ENCODE measurements around the gene MEOX2.

The MEOX2 gene

DNA sequence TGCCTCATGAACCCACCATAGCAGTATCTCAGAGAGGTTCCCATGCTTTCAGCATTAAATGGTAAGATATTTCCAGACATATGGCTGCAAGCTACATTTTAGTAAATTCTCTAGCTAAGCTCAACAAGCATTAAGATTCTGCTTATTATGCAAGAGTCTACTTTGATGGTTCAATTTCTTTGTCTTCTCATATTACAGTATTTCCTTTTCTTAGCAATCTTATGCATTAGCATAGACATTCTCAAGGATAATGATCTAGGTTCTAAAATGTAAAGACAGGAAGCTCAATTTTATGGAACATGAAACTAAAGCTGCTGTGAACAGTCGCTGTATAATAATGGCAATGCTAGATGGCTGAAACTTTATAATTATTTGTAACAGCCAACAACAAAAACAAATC is 39.2 kb downstream of the MEOX2 start:
- ATAC-seq, result no peak
- TF ChIP-seq ISL1 (CRISPR knock-in tag; IDR thresholded peaks at IDR 0.05) (no peak), ZNF565 (CRISPR knock-in tag; conservative IDR thresholded peaks at IDR 0.05; ENCODE audit: low read depth) (no peak), ESRRG (CRISPR knock-in tag; IDR thresholded peaks at IDR 0.05) (no peak), ZC3H10 (CRISPR knock-in tag; IDR thresholded peaks at IDR 0.05) (no peak), ZNF8 (CRISPR knock-in tag; IDR thresholded peaks at IDR 0.05) (no peak), ZFP3 (CRISPR knock-in tag; IDR thresholded peaks at IDR 0.05) (no peak), GLIS3 (CRISPR knock-in tag; IDR thresholded peaks at IDR 0.05) (no peak), TCF4 (CRISPR knock-in tag; IDR thresholded peaks at IDR 0.05; ENCODE audit: borderline replicate concordance) (no peak)
- TF ChIP-seq, protein P1, sequence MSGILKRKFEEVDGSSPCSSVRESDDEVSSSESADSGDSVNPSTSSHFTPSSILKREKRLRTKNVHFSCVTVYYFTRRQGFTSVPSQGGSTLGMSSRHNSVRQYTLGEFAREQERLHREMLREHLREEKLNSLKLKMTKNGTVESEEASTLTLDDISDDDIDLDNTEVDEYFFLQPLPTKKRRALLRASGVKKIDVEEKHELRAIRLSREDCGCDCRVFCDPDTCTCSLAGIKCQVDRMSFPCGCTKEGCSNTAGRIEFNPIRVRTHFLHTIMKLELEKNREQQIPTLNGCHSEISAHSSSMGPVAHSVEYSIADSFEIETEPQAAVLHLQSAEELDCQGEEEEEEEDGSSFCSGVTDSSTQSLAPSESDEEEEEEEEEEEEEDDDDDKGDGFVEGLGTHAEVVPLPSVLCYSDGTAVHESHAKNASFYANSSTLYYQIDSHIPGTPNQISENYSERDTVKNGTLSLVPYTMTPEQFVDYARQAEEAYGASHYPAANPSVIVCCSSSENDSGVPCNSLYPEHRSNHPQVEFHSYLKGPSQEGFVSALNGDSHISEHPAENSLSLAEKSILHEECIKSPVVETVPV (CRISPR knock-in tag; IDR thresholded peaks at IDR 0.05), result no peak
- TF ChIP-seq, protein P2, sequence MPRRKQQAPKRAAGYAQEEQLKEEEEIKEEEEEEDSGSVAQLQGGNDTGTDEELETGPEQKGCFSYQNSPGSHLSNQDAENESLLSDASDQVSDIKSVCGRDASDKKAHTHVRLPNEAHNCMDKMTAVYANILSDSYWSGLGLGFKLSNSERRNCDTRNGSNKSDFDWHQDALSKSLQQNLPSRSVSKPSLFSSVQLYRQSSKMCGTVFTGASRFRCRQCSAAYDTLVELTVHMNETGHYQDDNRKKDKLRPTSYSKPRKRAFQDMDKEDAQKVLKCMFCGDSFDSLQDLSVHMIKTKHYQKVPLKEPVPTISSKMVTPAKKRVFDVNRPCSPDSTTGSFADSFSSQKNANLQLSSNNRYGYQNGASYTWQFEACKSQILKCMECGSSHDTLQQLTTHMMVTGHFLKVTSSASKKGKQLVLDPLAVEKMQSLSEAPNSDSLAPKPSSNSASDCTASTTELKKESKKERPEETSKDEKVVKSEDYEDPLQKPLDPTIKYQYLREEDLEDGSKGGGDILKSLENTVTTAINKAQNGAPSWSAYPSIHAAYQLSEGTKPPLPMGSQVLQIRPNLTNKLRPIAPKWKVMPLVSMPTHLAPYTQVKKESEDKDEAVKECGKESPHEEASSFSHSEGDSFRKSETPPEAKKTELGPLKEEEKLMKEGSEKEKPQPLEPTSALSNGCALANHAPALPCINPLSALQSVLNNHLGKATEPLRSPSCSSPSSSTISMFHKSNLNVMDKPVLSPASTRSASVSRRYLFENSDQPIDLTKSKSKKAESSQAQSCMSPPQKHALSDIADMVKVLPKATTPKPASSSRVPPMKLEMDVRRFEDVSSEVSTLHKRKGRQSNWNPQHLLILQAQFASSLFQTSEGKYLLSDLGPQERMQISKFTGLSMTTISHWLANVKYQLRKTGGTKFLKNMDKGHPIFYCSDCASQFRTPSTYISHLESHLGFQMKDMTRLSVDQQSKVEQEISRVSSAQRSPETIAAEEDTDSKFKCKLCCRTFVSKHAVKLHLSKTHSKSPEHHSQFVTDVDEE (CRISPR knock-in tag; IDR thresholded peaks at IDR 0.05), result no peak

DNA sequence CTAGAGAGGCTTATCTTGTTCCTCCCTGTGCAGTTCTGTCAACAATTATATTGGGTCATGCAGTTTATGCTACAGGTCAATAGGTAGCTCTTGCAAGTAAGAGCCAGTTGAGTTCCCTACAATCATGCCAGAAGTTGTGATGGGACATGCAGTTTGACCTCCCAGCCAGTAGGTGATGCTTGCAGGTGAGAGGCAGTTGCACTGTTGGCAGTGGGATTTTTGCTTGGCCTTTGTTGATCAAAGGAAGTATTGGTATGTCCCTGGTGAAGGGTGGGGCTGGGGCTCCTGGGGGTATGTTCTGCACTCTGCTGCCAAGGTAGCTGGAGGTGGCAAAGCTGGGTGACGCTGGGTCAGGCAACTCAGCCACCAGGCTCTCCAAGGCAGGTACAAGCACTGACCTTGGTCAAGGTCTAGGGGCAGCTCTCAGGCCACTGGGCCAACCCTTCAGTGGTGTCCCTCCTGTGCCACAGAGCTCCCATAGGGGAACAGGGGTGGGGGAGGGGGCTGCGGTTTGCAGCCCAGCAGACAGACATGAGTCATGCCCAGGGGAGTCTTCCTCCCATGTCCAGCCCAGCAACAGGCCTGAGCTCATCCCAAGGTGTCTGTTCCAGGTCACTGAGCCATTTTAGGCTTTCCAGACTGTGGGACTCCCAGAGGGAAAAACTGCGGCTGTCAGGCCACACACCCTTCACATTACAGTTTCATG is 43.3 kb downstream of the MEOX2 start:
- no peak for TF ChIP-seq RARB (CRISPR knock-in tag; IDR thresholded peaks at IDR 0.05)
- no peak for TF ChIP-seq TCF4 (CRISPR knock-in tag; IDR thresholded peaks at IDR 0.05; ENCODE audit: borderline replicate concordance)
- no peak for TF ChIP-seq ZFP3 (CRISPR knock-in tag; IDR thresholded peaks at IDR 0.05)
- no peak for TF ChIP-seq PPARA (CRISPR knock-in tag; IDR thresholded peaks at IDR 0.05; ENCODE audit: borderline replicate concordance)
- TF ChIP-seq ZC3H10 (CRISPR knock-in tag; IDR thresholded peaks at IDR 0.05), result no peak
- TF ChIP-seq, protein P3, sequence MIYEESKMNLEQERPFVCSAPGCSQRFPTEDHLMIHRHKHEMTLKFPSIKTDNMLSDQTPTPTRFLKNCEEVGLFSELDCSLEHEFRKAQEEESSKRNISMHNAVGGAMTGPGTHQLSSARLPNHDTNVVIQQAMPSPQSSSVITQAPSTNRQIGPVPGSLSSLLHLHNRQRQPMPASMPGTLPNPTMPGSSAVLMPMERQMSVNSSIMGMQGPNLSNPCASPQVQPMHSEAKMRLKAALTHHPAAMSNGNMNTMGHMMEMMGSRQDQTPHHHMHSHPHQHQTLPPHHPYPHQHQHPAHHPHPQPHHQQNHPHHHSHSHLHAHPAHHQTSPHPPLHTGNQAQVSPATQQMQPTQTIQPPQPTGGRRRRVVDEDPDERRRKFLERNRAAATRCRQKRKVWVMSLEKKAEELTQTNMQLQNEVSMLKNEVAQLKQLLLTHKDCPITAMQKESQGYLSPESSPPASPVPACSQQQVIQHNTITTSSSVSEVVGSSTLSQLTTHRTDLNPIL (CRISPR knock-in tag; IDR thresholded peaks at IDR 0.05; ENCODE audit: low read depth), result no peak
- no peak for TF ChIP-seq ZNF70 (CRISPR knock-in tag; IDR thresholded peaks at IDR 0.05)
- no peak for TF ChIP-seq GLIS3 (CRISPR knock-in tag; IDR thresholded peaks at IDR 0.05)
- TF ChIP-seq, protein P2 (CRISPR knock-in tag; IDR thresholded peaks at IDR 0.05), result no peak
- TF ChIP-seq, protein P4, sequence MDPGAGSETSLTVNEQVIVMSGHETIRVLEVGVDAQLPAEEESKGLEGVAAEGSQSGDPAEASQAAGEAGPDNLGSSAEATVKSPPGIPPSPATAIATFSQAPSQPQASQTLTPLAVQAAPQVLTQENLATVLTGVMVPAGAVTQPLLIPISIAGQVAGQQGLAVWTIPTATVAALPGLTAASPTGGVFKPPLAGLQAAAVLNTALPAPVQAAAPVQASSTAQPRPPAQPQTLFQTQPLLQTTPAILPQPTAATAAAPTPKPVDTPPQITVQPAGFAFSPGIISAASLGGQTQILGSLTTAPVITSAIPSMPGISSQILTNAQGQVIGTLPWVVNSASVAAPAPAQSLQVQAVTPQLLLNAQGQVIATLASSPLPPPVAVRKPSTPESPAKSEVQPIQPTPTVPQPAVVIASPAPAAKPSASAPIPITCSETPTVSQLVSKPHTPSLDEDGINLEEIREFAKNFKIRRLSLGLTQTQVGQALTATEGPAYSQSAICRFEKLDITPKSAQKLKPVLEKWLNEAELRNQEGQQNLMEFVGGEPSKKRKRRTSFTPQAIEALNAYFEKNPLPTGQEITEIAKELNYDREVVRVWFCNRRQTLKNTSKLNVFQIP (CRISPR knock-in tag; IDR thresholded peaks at IDR 0.05; ENCODE audit: borderline replicate concordance, low read depth), result no peak
- TF ChIP-seq, protein P1 (CRISPR knock-in tag; IDR thresholded peaks at IDR 0.05), result no peak
- no peak for TF ChIP-seq TOX (CRISPR knock-in tag; IDR thresholded peaks at IDR 0.05; ENCODE audit: borderline replicate concordance)
- no peak for TF ChIP-seq ZFP30 (CRISPR knock-in tag; IDR thresholded peaks at IDR 0.05)
- no peak for TF ChIP-seq ZNF565 (CRISPR knock-in tag; conservative IDR thresholded peaks at IDR 0.05; ENCODE audit: low read depth)
- TF ChIP-seq ZNF8 (CRISPR knock-in tag; IDR thresholded peaks at IDR 0.05), result no peak
- TF ChIP-seq ARNTL (CRISPR knock-in tag; IDR thresholded peaks at IDR 0.05; ENCODE audit: borderline replicate concordance, low read depth), result no peak
- TF ChIP-seq ESRRG (CRISPR knock-in tag; IDR thresholded peaks at IDR 0.05), result no peak
- no peak for TF ChIP-seq OSR1 (CRISPR knock-in tag; IDR thresholded peaks at IDR 0.05)
- TF ChIP-seq ISL1 (CRISPR knock-in tag; IDR thresholded peaks at IDR 0.05), result no peak
- ATAC-seq, result no peak
